NT2/D1 (cell line): ENCODE data around the gene NAXD.

Source experiments
- SUZ12 ChIP-seq: IDR thresholded peaks from 2 replicates; pipeline ENCODE4 v1.6.1; 2011; ENCODE audit not compliant: insufficient read length, insufficient read depth; ENCODE audit errors: extremely low read depth
- YY1 ChIP-seq: IDR thresholded peaks from 2 replicates; pipeline ENCODE4 v1.6.1; 2011; ENCODE audit not compliant: insufficient read length, insufficient read depth
- ZNF274 ChIP-seq: IDR thresholded peaks from 2 replicates; pipeline ENCODE4 v1.6.1; 2011; ENCODE audit warnings: mild to moderate bottlenecking, low read depth, low read length

- TF ChIP-seq ZNF274 (no peak), YY1 (no peak), SUZ12 (no peak)
These were observed 29.7 kb downstream of the NAXD start for GRCh38 chr13:110644892-110645521.
